PC-3 (cell line): ENCODE results near the gene NEK8. TPM values are rescaled to one million over a fixed set of nuclear protein-coding genes. Genes with fewer than 3 reads are reported as not detected.

Source experiments
- ATAC-seq: fragments of 200-7000 bp; cut with Tn5 transposase; 2 replicates; pipeline ENCODE4 v1.9.1; 2020; ENCODE audit warnings: mild to moderate bottlenecking, moderate library complexity
- BruUV-seq: library from RNA; stranded (reverse); fragments of 400-500 nt; replicated peaks from 2 replicates; lab custom pipeline; 2021; lab: Mats Ljungman, UMichigan
- CTCF ChIA-PET: fragments of 300-600 bp; sonication (Branson Sonifier 250); formaldehyde crosslinking; loops from one replicate; lab custom pipeline; 2022; ENCODE audit warnings: antibody characterized with exemption; lab: Charles Lee
- POLR2A ChIA-PET: fragments of 300-600 bp; sonication (Branson Sonifier 250); formaldehyde crosslinking; loops from one replicate; lab custom pipeline; 2022; ENCODE audit warnings: antibody characterized with exemption; ENCODE audit not compliant: unreplicated experiment; lab: Charles Lee
- DNase-seq: peaks from one replicate; pipeline ENCODE4 v3.0.0-alpha.2; 2015
- H2AFZ ChIP-seq: fragments of 300-600 bp; sonication (generic); 2 replicates; pipeline ENCODE4 v1.6.0; 2016; ENCODE audit warnings: antibody characterized with exemption, low read length
- H3F3A ChIP-seq: fragments of 300-600 bp; sonication (generic); one replicate; pipeline ENCODE4 v1.6.0; 2017; ENCODE audit warnings: antibody characterized with exemption, low read length, control low read depth, mild to moderate bottlenecking; ENCODE audit not compliant: unreplicated experiment
- H3K27ac ChIP-seq: fragments of 300-600 bp; sonication (generic); 2 replicates; pipeline ENCODE4 v1.5.1; 2016; ENCODE audit warnings: mild to moderate bottlenecking, low read length
- H3K27me3 ChIP-seq: fragments of 300-600 bp; sonication (generic); 2 replicates; pipeline ENCODE4 v1.6.1; 2016; ENCODE audit warnings: low read length, mixed read lengths
- H3K36me3 ChIP-seq: fragments of 300-600 bp; sonication (generic); 2 replicates; pipeline ENCODE4 v1.6.1; 2016; ENCODE audit warnings: low read depth, mixed run types, low read length, mixed read lengths
- H3K4me1 ChIP-seq: fragments of 300-600 bp; sonication (generic); 2 replicates; pipeline ENCODE4 v1.5.1; 2016; ENCODE audit warnings: low read length; ENCODE audit not compliant: insufficient read depth
- H3K4me2 ChIP-seq: fragments of 300-600 bp; sonication (generic); 2 replicates; pipeline ENCODE4 v1.6.0; 2016; ENCODE audit warnings: low read length
- H3K4me3 ChIP-seq: fragments of 300-600 bp; sonication (generic); 2 replicates; pipeline ENCODE4 v1.5.1; 2016; ENCODE audit warnings: mild to moderate bottlenecking, low read length, mixed read lengths
- H3K79me2 ChIP-seq: fragments of 300-600 bp; sonication (generic); 2 replicates; pipeline ENCODE4 v1.6.1; 2017; ENCODE audit warnings: low read length, mixed read lengths
- H3K9ac ChIP-seq: fragments of 300-600 bp; sonication (generic); 2 replicates; pipeline ENCODE4 v1.6.0; 2016; ENCODE audit warnings: mild to moderate bottlenecking, low read length
- H3K9me2 ChIP-seq: fragments of 300-600 bp; sonication (generic); replicated peaks from 2 replicates; pipeline ENCODE4 v1.6.1; 2016; ENCODE audit warnings: mixed run types, low read length, mixed read lengths
- H3K9me3 ChIP-seq: fragments of 300-600 bp; sonication (generic); 2 replicates; pipeline ENCODE4 v1.6.1; 2016; ENCODE audit warnings: low read length, mixed read lengths
- H4K20me1 ChIP-seq: fragments of 300-600 bp; sonication (generic); 2 replicates; pipeline ENCODE4 v1.6.1; 2016; ENCODE audit warnings: low read length, mixed read lengths
- CTCF ChIP-seq: fragments of 300-600 bp; sonication (generic); conservative IDR thresholded peaks from 2 replicates; pipeline ENCODE4 v1.5.1; 2017; ENCODE audit warnings: antibody characterized with exemption, low read depth, mild to moderate bottlenecking, low read length
- EZH2 ChIP-seq: fragments of 300-600 bp; sonication (generic); IDR thresholded peaks from one replicate; pipeline ENCODE4 v1.6.1; 2017; ENCODE audit warnings: antibody characterized with exemption, mild to moderate bottlenecking, low read length; ENCODE audit not compliant: unreplicated experiment
- EZH2phosphoT487 ChIP-seq: fragments of 300-600 bp; sonication (generic); IDR thresholded peaks from 2 replicates; pipeline ENCODE4 v1.6.1; 2018; ENCODE audit warnings: mild to moderate bottlenecking, antibody characterized with exemption, low read length, borderline replicate concordance
- intact Hi-C: fragments of 100-400 bp; cut with micrococcal nuclease; formaldehyde crosslinking; loops from 2 replicates; pipeline ENCODE4 v1.9.0; 2023
- total RNA-seq: library from RNA; depleted of rRNA; stranded (reverse); fragments of >200 nt; gene quantifications from 2 replicates; pipeline ENCODE4 v1.2.3, GENCODE V29; 2014

Gene NEK8
- total RNA-seq, 1 experiment from 2014 or later = 2.4 TPM

- H3K27ac ChIP-seq = no peak overlapping the region
- H3K36me3 ChIP-seq = peaks cover 30% of the 10 kb centered on the region
- H3K79me2 ChIP-seq = peaks cover 45% of the 10 kb centered on the region
- peaks cover 24% of the 10 kb centered on the region for H4K20me1 ChIP-seq
- ChIA-PET POLR2A (no interaction called here), CTCF (interaction anchor here (0.6 to 1.9 kb wide), 2 partner anchors 23 to 204 kb away, joined by 4 to 55 read pairs; partner anchors contain the start of genes NEK8 and TLCD1)
- H3K4me1 ChIP-seq = peaks cover 24% of the 10 kb centered on the region
- no peaks in the 10 kb centered on the region for H3K9me3 ChIP-seq
- ATAC-seq (no peak), DNase-seq (no peak)
- H3F3A ChIP-seq = no peaks in the 10 kb centered on the region
- intact Hi-C loops = loop anchor here (1.0 kb wide), 1 partner anchor 22 kb away; no protein-coding TSS in a partner anchor
- H3K9ac ChIP-seq = no peak overlapping the region
- no TSS peak for BruUV-seq
- TF ChIP-seq EZH2 (no peak), EZH2phosphoT487 (no peak), CTCF (no peak)
- no peaks in the 10 kb centered on the region for H3K27me3 ChIP-seq
- H3K4me2 ChIP-seq = no peak overlapping the region
- H2AFZ ChIP-seq = no peak overlapping the region
- H3K9me2 ChIP-seq = no peaks in the 10 kb centered on the region
- no peak overlapping the region for H3K4me3 ChIP-seq
These were observed 21.1 kb downstream of the NEK8 start for GRCh38 chr17:28749516-28750177.

GRCh38 chr17:28750178-28751047 is 21.8 kb downstream of the NEK8 start:
- peaks cover 38% of the 10 kb centered on the region for H3K79me2 ChIP-seq

More at GRCh38 chr17:28750178-28751047, 21.8 kb downstream of the NEK8 start:
- peaks cover 24% of the 10 kb centered on the region for H3K4me1 ChIP-seq
- peaks cover 30% of the 10 kb centered on the region for H3K36me3 ChIP-seq
- intact Hi-C loops = loop anchor here (1.0 kb wide), 1 partner anchor 23 kb away; no protein-coding TSS in a partner anchor
- no peaks in the 10 kb centered on the region for H3K9me3 ChIP-seq
- DNase-seq (peak; percentile 90), ATAC-seq (peak; percentile 42)
- H4K20me1 ChIP-seq = peaks cover 20% of the 10 kb centered on the region
- POLR2A ChIA-PET = no interaction called here
- peak; percentile 92 for TF ChIP-seq CTCF
- no peak for TF ChIP-seq EZH2phosphoT487
- TF ChIP-seq EZH2 = no peak
- H3K27me3 ChIP-seq = no peaks in the 10 kb centered on the region
- no peak overlapping the region for H3K9ac ChIP-seq
- TSS peak; percentile 16 for BruUV-seq
- no peak overlapping the region for H3K4me3 ChIP-seq
- H3K9me2 ChIP-seq = no peaks in the 10 kb centered on the region
- H3K4me2 ChIP-seq = no peak overlapping the region
- H3F3A ChIP-seq = no peaks in the 10 kb centered on the region
- CTCF ChIA-PET = interaction anchor here (0.6 to 1.9 kb wide), 2 partner anchors 23 to 203 kb away, joined by 4 to 55 read pairs; partner anchors contain the start of genes NEK8 and TLCD1
- no peak overlapping the region for H3K27ac ChIP-seq
- no peak overlapping the region for H2AFZ ChIP-seq
